GM21619 (cell line): ENCODE measurements around the gene LGALS7B.
"Not testable (repeated sequence)": the region's sequence is repeated elsewhere in the genome, so short reads cannot be mapped to it uniquely, and the experiment has no call there.

Experiments
- ATAC-seq: cut with Tn5 transposase; IDR thresholded peaks from one replicate; pipeline ENCODE4 v1.9.1; 2021; ENCODE audit not compliant: unreplicated experiment

Gene LGALS7B

DNA sequence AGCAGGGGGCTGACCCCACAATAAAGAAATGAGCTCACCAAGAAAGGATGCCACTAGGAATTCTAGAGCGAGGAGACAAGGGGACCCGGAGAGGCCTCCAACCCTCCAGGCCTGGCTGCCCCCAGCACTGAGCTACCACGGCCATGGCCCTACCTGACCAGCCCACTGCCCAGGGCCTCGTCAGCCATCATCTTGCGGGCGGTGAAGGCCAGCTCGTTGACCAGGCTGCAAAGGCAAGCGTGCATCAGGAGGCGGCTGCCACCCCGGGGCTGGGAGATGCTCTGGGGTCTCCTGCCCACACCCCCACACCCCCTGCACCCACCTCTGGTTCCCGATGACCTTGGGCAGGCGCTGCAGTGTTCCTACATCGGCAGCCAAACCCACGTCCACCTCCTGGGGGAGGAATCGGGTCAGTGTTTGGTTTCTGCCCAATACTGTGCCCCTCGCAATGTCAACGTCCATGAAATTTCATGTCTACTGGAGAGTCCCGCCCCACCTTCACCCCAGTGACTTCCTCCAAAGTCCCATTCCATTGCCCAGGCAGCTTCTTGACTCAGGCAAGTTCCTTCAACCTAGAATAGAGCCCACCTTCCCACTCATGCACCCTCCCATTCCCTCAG lies 27.2 kb downstream of the LGALS7B start:
- no peak for ATAC-seq

- no peak for ATAC-seq
Observed at GRCh38 chr19:38817081-38817480, 28.1 kb downstream of the LGALS7B start.

- no peak for ATAC-seq
Observed at GRCh38 chr19:38819231-38819920, 30.4 kb downstream of the LGALS7B start.

GRCh38 chr19:38821230-38821825 lies 32.3 kb downstream of the LGALS7B start:
- ATAC-seq, result not testable (repeated sequence)

DNA sequence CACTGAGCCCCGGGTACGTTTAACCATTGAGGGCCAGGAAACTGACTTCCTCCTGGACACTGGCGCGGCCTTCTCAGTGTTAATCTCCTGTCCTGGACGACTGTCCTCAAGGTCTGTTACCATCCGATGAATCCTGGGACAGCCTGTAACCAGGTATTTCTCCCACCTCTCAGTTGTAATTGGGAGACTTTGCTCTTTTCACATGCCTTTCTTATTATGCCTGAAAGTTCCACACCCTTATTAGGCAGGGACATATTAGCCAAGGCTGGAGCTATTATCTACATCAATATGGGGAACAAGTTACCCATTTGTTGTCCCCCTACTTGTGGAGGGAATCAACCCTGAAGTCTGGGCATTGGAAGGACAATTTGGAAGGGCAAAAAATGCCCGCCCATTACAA lies 36.9 kb downstream of the LGALS7B start:
- ATAC-seq, result not testable (repeated sequence)

DNA sequence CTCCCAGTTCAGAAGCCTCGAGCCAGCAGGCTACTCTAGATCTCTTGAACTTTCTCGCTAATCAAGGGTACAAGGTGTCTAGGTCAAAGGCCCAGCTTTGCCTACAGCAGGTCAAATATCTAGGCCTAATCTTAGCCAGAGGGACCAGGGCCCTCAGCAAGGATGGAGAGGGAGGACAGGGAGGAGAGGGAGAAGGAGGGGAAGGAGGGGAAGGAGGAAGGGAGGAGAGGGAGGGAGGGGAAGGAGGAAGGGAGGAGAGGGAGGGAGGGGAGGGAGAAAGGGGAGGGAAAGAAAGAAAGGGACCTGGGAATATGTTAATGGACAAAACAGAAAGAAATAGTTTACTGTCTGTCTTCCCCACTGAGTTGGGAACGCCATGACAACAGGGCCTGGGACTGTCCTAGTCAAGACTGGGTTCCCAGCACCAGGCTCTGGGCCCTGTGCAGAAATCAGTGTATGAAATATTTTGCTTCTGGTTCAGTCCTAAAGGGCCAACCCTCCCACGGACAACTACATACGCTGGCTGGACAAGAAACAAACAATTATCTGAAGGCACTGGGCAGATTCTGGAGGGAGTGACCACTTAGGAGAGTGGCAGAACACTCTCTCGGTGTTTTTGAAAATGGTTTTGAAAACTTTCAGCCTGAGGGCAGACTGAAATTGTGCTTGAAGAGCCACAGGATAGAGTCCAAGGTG lies 38.0 kb downstream of the LGALS7B start:
- ATAC-seq, result no peak

DNA sequence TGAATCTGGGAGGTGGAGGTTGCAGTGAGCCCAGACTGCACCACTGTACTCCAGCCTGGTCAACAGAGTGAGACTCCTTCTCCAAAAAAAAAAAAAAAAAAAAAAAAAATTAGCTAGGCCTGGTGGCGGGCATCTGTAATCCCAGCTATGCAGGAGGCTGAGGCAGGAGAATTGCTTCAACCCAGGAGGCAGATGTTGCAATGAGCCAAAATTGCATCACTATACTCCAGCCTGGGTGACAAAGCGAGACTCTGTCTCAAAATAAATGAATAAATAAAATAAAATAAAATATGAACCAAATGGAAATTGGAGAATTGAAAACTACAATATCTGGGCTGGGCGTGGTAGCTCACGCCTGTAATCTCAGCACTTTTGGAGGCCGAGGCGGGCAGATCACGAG lies 40.2 kb downstream of the LGALS7B start:
- ATAC-seq, result not testable (repeated sequence)

- no peak for ATAC-seq
Observed at GRCh38 chr19:38830039-38830733, 41.2 kb downstream of the LGALS7B start.

DNA sequence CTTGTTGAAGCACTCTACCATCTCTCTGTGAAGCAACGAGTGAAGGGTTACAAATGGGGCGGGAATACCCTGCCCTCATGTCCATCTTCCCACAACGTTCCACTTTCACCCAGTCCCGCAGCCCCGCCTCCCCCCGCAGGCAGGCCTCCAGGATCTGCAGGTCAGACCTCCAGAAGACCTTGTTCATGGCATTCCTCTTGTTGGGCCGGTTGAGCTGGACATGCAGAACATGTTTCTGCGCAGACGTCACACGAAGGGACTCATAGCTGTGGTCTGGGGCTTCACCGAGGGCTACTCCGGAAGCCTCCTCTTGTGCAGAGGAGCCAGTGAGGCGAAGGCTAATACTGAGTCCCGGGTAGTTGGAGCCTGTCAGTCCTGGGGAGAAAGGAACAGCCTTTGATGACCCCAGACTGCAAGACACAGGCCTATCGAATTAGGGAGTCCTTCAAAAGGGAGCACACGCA lies 42.2 kb downstream of the LGALS7B start:
- ATAC-seq, result peak; percentile 39

GRCh38 chr19:38833092-38833425 lies 44.1 kb downstream of the LGALS7B start:
- ATAC-seq, result no peak

GRCh38 chr19:38834104-38834490 lies 45.1 kb downstream of the LGALS7B start:
- no peak for ATAC-seq

GRCh38 chr19:38834590-38834989 lies 45.6 kb downstream of the LGALS7B start:
- no peak for ATAC-seq

GRCh38 chr19:38836159-38836982 lies 47.4 kb downstream of the LGALS7B start:
- ATAC-seq, result no peak

DNA sequence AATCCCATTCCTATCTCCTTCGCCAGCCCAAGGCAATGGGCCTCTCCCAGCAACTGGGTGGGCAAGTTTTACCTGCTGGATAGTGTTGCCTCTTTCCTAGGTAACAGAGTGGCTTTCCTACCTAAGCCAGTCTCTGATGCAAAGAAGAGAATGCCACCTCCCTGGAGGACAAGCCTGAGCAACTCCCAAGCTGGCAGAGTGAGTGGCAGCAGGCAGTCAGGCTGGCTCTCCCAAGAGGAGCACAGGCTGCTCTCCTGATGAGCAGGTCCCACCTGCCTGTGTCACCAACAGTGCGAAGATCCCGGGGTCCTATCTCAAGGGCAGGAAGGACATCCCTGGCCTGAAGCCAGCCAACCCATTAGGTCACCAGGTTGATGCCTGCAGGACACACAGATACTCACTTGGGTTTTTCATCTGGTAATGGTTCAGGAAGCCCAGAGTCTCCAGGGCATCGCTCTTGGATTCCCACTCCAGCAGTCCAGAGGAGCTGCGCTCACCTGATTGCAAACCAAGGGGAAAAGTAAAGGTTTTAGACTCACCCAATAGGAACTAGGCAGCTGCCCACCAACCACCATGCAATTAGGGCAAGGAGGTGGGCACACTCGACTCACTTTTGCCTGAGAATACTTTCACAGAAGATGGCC lies 48.1 kb downstream of the LGALS7B start:
- no peak for ATAC-seq

DNA sequence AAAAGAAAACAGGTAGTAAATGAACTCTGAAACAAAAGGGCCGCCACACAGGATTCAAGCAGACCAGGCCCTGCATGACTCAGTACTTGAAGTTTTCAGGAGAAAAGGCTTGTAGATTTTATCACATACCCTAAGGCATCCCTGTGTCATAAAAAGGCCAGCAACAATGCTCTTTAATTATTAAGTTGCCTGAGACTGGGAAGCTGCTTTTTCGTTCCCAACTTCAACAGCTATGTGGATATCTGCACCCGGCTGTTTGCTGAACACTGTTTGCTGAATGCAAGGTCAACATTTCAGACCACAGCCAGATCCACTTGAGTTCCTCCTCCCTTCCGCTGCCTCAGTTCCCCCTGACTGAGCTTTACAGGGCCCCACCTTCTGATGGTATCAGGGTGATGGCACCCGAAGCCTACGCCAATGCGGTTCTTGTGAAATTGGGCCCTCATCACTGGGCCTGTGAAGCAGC lies 48.7 kb downstream of the LGALS7B start:
- ATAC-seq, result no peak

GRCh38 chr19:38838208-38838985 lies 49.4 kb downstream of the LGALS7B start:
- no peak for ATAC-seq

DNA sequence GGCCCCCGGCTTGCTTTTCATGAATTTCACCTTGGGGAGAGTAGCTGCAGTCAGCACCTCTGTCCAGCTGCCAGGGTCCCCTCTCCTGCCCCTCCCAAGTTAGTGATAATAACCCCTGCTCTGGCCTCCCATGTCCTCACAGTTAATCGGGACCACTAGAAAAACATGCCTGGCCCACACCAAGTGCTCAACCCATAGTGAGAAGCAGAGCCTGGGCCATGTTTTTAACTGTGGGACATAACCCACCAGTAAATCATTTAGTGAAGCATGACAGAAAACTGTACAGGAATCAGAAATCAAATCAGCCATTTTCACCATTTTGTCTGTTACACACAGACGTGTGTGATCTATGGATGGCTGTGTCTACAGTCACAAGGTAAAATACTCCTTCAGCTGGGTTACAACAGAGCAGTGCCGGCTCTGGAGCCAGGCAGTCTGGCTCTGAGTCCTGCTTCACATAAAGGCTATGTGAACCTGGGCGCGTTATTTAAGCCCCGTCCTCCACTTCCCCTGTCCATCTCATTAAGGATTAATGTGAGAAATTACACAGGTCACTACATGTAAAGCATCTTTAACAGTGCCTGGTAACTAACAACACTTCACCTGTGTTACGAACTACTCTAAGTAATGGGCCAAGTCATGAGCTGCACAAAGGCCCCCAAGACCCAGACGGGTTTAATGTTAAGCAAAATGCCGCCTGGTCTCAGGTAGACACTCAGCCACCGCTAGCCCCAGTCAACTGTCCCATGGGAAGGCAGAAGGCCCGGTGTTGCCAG lies 50.2 kb downstream of the LGALS7B start:
- no peak for ATAC-seq
